Body of pancreas (tissue), 4 donors: ENCODE data around the gene SMARCB1.

Experiments
- CTCF ChIP-seq, 7 experiments: fragments of 450-650 bp in 4 of 7; fragments of 200-600 bp in 3 of 7; sonication (generic) in 3 of 7; IDR thresholded peaks; one replicate each; pipeline ENCODE4 v1.5.1; 2016 to 2019; ENCODE audit warnings: antibody characterized with exemption in 7 of 7
- POLR2A ChIP-seq, 3 donors: fragments of 450-650 bp; IDR thresholded peaks; one replicate each; pipeline ENCODE4 v1.6.1; 2016; ENCODE audit warnings: antibody characterized with exemption in 3 of 3, mild to moderate bottlenecking in 2 of 3

- TF ChIP-seq POLR2A (IDR thresholded peaks at IDR 0.05) (no peak), CTCF (IDR thresholded peaks at IDR 0.05) (no peak)
Measured at GRCh38 chr22:23874871-23875270, 88.1 kb downstream of the SMARCB1 start.
